ENCODE measurements around the gene VAMP2.

- TF ChIP-seq POLR2A (IDR thresholded peaks at IDR 0.05) (no peak), CTCF (IDR thresholded peaks at IDR 0.05) (no peak)
These were observed 34.5 kb downstream of the VAMP2 start for GRCh38 chr17:8128125-8128784.
